SK-N-MC (cell line): Measurements from ENCODE around the gene HMGN1.
A peak's percentile ranks its signal among the peaks of the same experiment; 100 is the strongest.

ENCODE experiments used
- DNase-seq: peaks from one replicate; pipeline ENCODE4 v3.0.0-alpha.2; 2011; ENCODE audit warnings: low read depth, low spot score
- H3K27ac ChIP-seq: fragments of 200-600 bp; sonication (generic); 2 replicates; pipeline ENCODE4 v1.5.1; 2016; ENCODE audit warnings: mixed run types
- H3K36me3 ChIP-seq: fragments of 200-600 bp; sonication (generic); 2 replicates; pipeline ENCODE4 v1.6.1; 2017; ENCODE audit warnings: antibody characterized with exemption, low read length, mixed read lengths; ENCODE audit not compliant: insufficient read depth
- H3K4me3 ChIP-seq: fragments of 200-600 bp; sonication (generic); 2 replicates; pipeline ENCODE4 v1.5.1; 2016
- H3K9ac ChIP-seq: fragments of 200-600 bp; sonication (generic); 2 replicates; pipeline ENCODE4 v1.8.0; 2017; ENCODE audit warnings: mixed run types, mixed read lengths; ENCODE audit not compliant: insufficient read length
- H3K9me3 ChIP-seq: fragments of 200-600 bp; sonication (generic); 2 replicates; pipeline ENCODE4 v1.6.1; 2017; ENCODE audit warnings: low read depth, mild to moderate bottlenecking, antibody characterized with exemption, low read length, moderate library complexity, mixed read lengths
- EZH2 ChIP-seq: fragments of 200-600 bp; sonication (generic); IDR thresholded peaks from one replicate; pipeline ENCODE4 v1.6.1; 2017; ENCODE audit warnings: antibody characterized with exemption
- FOXP2 ChIP-seq: optimal IDR thresholded peaks from 2 replicates; pipeline ENCODE3; 2011; ENCODE audit warnings: mild to moderate bottlenecking, moderate library complexity; ENCODE audit not compliant: insufficient read depth; ENCODE audit errors: extremely low read length, control extremely low read depth
- POLR2AphosphoS5 ChIP-seq: IDR thresholded peaks from 2 replicates; pipeline ENCODE4 v1.6.1; 2012; ENCODE audit warnings: mild to moderate bottlenecking, low read depth, low read length, borderline replicate concordance

The HMGN1 gene

GRCh38 chr21:39312112-39313041 is 36.5 kb downstream of the HMGN1 start:
- no peaks in the 10 kb centered on the region for H3K9me3 ChIP-seq
- TF ChIP-seq EZH2 (no peak), FOXP2 (no peak), POLR2AphosphoS5 (no peak)
- H3K4me3 ChIP-seq, result peak overlapping the region; percentile 98
- H3K36me3 ChIP-seq, result peaks cover 34% of the 10 kb centered on the region
- H3K27ac ChIP-seq, result peak overlapping the region; percentile 73
- peak overlapping the region; percentile 96 for H3K9ac ChIP-seq
- peak; percentile 80 for DNase-seq

DNA sequence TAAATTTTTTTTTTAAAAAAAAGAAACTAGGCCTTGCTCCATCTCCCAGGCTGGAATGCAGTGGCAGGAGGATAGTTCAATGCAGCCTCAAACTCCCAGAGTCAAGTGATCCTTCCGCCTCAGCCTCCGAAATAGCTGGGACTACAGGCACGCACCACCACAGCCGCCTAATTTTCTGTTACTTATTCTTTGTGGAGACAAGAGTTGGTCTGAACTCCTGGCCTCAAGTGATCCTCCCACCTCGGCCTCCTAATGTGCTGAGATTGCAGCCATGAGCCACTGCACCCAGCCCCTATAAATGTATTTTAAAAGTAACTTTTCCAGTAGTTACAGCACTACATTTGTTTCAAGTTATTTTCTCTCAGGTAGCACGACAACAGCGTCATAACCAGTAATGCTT is 37.7 kb downstream of the HMGN1 start:
- H3K9me3 ChIP-seq, result no peaks in the 10 kb centered on the region
- H3K9ac ChIP-seq, result peak overlapping the region; percentile 58
- no peak for DNase-seq
- H3K36me3 ChIP-seq, result peaks cover 35% of the 10 kb centered on the region
- no peak overlapping the region for H3K4me3 ChIP-seq
- H3K27ac ChIP-seq, result no peak overlapping the region
- no peak for TF ChIP-seq FOXP2
- no peak for TF ChIP-seq POLR2AphosphoS5
- no peak for TF ChIP-seq EZH2

DNA sequence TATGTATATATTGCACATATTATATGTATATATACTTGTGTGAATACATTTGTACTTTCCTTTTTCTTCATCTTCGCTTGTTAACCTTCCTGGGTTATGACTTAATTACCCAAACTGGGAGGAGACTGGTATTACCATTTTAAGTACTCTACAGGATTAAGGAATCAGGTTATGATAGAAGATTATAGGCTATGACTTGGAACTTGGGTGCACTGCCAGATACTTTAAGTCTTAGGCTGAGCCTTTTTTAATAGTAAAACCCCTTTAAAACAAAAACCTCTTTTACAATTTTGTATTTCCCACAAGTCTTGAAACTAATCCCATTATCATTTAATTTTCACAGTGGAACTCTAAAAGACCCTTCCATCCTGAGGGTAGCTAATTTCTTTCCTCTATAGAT is 41.4 kb downstream of the HMGN1 start:
- Histone ChIP-seq H3K36me3 (peaks cover 54% of the 10 kb centered on the region), H3K9ac (no peak overlapping the region), H3K9me3 (no peaks in the 10 kb centered on the region), H3K27ac (no peak overlapping the region), H3K4me3 (no peak overlapping the region)
- no peak for TF ChIP-seq POLR2AphosphoS5
- TF ChIP-seq FOXP2, result no peak
- no peak for TF ChIP-seq EZH2
- no peak for DNase-seq

GRCh38 chr21:39300587-39300986 is 48.3 kb downstream of the HMGN1 start:
- DNase-seq, result no peak
- Histone ChIP-seq H3K4me3 (no peak overlapping the region), H3K9me3 (no peaks in the 10 kb centered on the region), H3K36me3 (peaks cover 86% of the 10 kb centered on the region), H3K27ac (no peak overlapping the region), H3K9ac (no peak overlapping the region)
- TF ChIP-seq POLR2AphosphoS5 (no peak), FOXP2 (no peak), EZH2 (no peak)

GRCh38 chr21:39296891-39297290 is 52.0 kb downstream of the HMGN1 start:
- Histone ChIP-seq H3K36me3 (peaks cover 96% of the 10 kb centered on the region), H3K9ac (no peak overlapping the region), H3K4me3 (no peak overlapping the region), H3K27ac (no peak overlapping the region), H3K9me3 (no peaks in the 10 kb centered on the region)
- TF ChIP-seq POLR2AphosphoS5 (no peak), FOXP2 (no peak), EZH2 (no peak)
- no peak for DNase-seq
